ENCODE results near the gene LNX1. TPM values are rescaled to one million over a fixed set of nuclear protein-coding genes. Genes with fewer than 3 reads are reported as not detected.

Gene LNX1
- total RNA-seq, 1 experiment from 2014 or later, result 1.7 TPM

- no peaks in the 10 kb centered on the region for H3K27me3 Mint-ChIP-seq (ENCODE audit: low read depth)
- no peak for DNase-seq
- no peak overlapping the region for H2AK5ac ChIP-seq (ENCODE audit: insufficient read length, low read length)
These were observed 11.5 kb downstream of the LNX1 start for GRCh38 chr4:53579826-53580225.

More at GRCh38 chr4:53579826-53580225, 11.5 kb downstream of the LNX1 start:
- H3K27me3 ChIP-seq (ENCODE audit: insufficient read depth, low read length), result no peaks in the 10 kb centered on the region
- H3K23ac ChIP-seq (ENCODE audit: insufficient read length, low read depth, low read length), result no peak overlapping the region
- no peak overlapping the region for H2BK20ac ChIP-seq (ENCODE audit: low read depth, low read length, poor library complexity, severe bottlenecking)
- H3K27ac ChIP-seq (ENCODE audit: insufficient read length, low read depth, low read length), result no peak overlapping the region
- H3K79me1 ChIP-seq (ENCODE audit: insufficient read depth, low read depth, low read length, poor library complexity, severe bottlenecking), result no peaks in the 10 kb centered on the region
- H3K18ac ChIP-seq (ENCODE audit: insufficient read length, low read depth, low read length), result no peak overlapping the region
- no peak overlapping the region for H3K4ac ChIP-seq (ENCODE audit: low read depth, low read length)
- H3K36me3 Mint-ChIP-seq (ENCODE audit: insufficient read depth in 1 of 3, low read depth in 3 of 3), result no peaks in the 10 kb centered on the region
- no peak overlapping the region for H3K4me2 ChIP-seq (ENCODE audit: insufficient read depth, insufficient read length, low read length)
- no peak overlapping the region for H2BK15ac ChIP-seq (ENCODE audit: low read depth, low read length)
- H2AFZ ChIP-seq (ENCODE audit: low read length), result no peak overlapping the region
- no peak for TF ChIP-seq CTCF (conservative IDR thresholded peaks at IDR 0.05)
- H4K91ac ChIP-seq (ENCODE audit: insufficient read length, low read depth, low read length), result no peak overlapping the region
- no peaks in the 10 kb centered on the region for H4K20me1 ChIP-seq (ENCODE audit: control insufficient read depth, insufficient read depth, insufficient read length)
- H3K9me3 Mint-ChIP-seq, result no peaks in the 10 kb centered on the region
- peaks cover 8 to 11% of the 10 kb centered on the region in 2 experiments for H3K4me1 Mint-ChIP-seq
- no peaks in the 10 kb centered on the region for H3K4me1 ChIP-seq (ENCODE audit: insufficient read depth, low read length)
- no peak overlapping the region for H4K8ac ChIP-seq (replicated peaks; ENCODE audit: insufficient read length, low read depth, low read length)
- WGBS (ENCODE audit: extremely low coverage, insufficient read length, low lambda C conversion rate), result no CpG with 5 or more reads among the region's 3 CpGs
- no peak overlapping the region for H3T11ph ChIP-seq (ENCODE audit: low read length)
- no peak overlapping the region for H4K5ac ChIP-seq (ENCODE audit: insufficient read length, low read depth, low read length)
- no peak overlapping the region for H3K56ac ChIP-seq (ENCODE audit: insufficient read length, low read depth, low read length)
- no peak overlapping the region for H3K9ac ChIP-seq (ENCODE audit: extremely low read depth, insufficient read length, low read length)
- no peaks in the 10 kb centered on the region for H3K9me3 ChIP-seq (ENCODE audit: control insufficient read depth, low read depth, low read length)
- H3K4me3 Mint-ChIP-seq, result no peak overlapping the region
- H2BK12ac ChIP-seq (ENCODE audit: insufficient read length, low read depth, low read length), result no peak overlapping the region
- no peak overlapping the region for H2BK120ac ChIP-seq (ENCODE audit: low read depth, low read length, poor library complexity, severe bottlenecking)
- H3K27ac Mint-ChIP-seq, result no peak overlapping the region
- H2BK5ac ChIP-seq (ENCODE audit: insufficient read length, low read length), result no peak overlapping the region
- no peak overlapping the region for H3K14ac ChIP-seq (ENCODE audit: insufficient read depth, low read length)
- H3K23me2 ChIP-seq (ENCODE audit: insufficient read length, low read depth, low read length, poor library complexity, severe bottlenecking), result no peaks in the 10 kb centered on the region
- no peaks in the 10 kb centered on the region for H3K79me2 ChIP-seq (ENCODE audit: insufficient read depth, low read length)
